Tibial nerve (tissue), 4 donors: ENCODE data around the gene RABGGTB. TPM values are rescaled to one million over a fixed set of nuclear protein-coding genes. Genes with fewer than 3 reads are reported as not detected.

Experiments used
- DNase-seq, 2 donors: peaks; one replicate each; pipeline ENCODE4 v3.0.0-alpha.2; 2019; ENCODE audit warnings: low spot score in 2 of 2
- H3K27ac ChIP-seq, 4 donors: fragments of 200-600 bp; sonication (generic) in 3 of 4; one replicate each; pipeline ENCODE4 v1.5.1; 2017 to 2019; ENCODE audit warnings: mild to moderate bottlenecking in 1 of 4
- H3K27me3 ChIP-seq, 2 donors: fragments of 200-600 bp; sonication (generic) in 1 of 2; one replicate each; pipeline versions ENCODE4 v1.5.1 to v1.6.0; 2017 to 2019
- H3K36me3 ChIP-seq, 3 donors: fragments of 200-600 bp; sonication (generic); one replicate each; pipeline ENCODE4 v1.5.1; 2018 to 2019
- H3K4me1 ChIP-seq, 4 donors: fragments of 200-600 bp; sonication (generic) in 3 of 4; one replicate each; pipeline ENCODE4 v1.5.1; 2017 to 2019
- H3K4me3 ChIP-seq, 4 donors: fragments of 200-600 bp; sonication (generic) in 3 of 4; one replicate each; pipeline ENCODE4 v1.5.1; 2017 to 2019; ENCODE audit warnings: mild to moderate bottlenecking in 1 of 4, moderate library complexity in 1 of 4
- H3K9me3 ChIP-seq, 4 donors: fragments of 200-600 bp; sonication (generic) in 3 of 4; one replicate each; pipeline ENCODE4 v1.5.1; 2017 to 2019
- CTCF ChIP-seq, 5 experiments: fragments of 200-600 bp in 3 of 5; fragments of 450-650 bp in 2 of 5; sonication (generic) in 3 of 5; IDR thresholded peaks; one replicate each; pipeline ENCODE4 v1.5.1; 2016 to 2019; ENCODE audit warnings: antibody characterized with exemption in 5 of 5, mild to moderate bottlenecking in 3 of 5, moderate library complexity in 2 of 5
- EP300 ChIP-seq, 2 donors: sonication (generic); formaldehyde crosslinking; IDR thresholded peaks; one replicate each; pipeline ENCODE4 v1.6.1; 2017; ENCODE audit warnings: antibody characterized with exemption in 2 of 2, mild to moderate bottlenecking in 1 of 2
- POLR2A ChIP-seq, 2 donors: fragments of 450-650 bp; IDR thresholded peaks; one replicate each; pipeline ENCODE4 v1.6.1; 2017; ENCODE audit warnings: antibody characterized with exemption in 2 of 2, mild to moderate bottlenecking in 2 of 2, moderate library complexity in 2 of 2
- WGBS, 2 donors: methylation state at CpG; one replicate each; pipeline ENCODE4 v1.1.5; 2018; 5-methylcytosine and 5-hydroxymethylcytosine counted together
- small RNA-seq: library from RNA; depleted of rRNA; stranded (forward); fragments of <200 nt; gene quantifications from one replicate; pipeline ENCODE3, GENCODE V24; 2016
- total RNA-seq, 4 donors: library from RNA; depleted of rRNA; stranded (reverse); fragments of >200 nt; gene quantifications; one replicate each; pipeline ENCODE4 v1.1.0, GENCODE V29; 2016

RABGGTB gene
- total RNA-seq, 4 donors from 2014 or later = 42.2 to 56.3 (median 50.9) TPM

- H3K9me3 ChIP-seq = peaks cover 0 to 23% (median 0%) of the 10 kb centered on the region in 4 donors
- H3K4me1 ChIP-seq = no peaks in the 10 kb centered on the region
- TF ChIP-seq EP300 (IDR thresholded peaks at IDR 0.05) (no peak), POLR2A (IDR thresholded peaks at IDR 0.05) (no peak), CTCF (IDR thresholded peaks at IDR 0.05) (no peak)
- no peak for DNase-seq
- H3K27ac ChIP-seq = no peak overlapping the region
- peaks cover 0 to 4% (median 0%) of the 10 kb centered on the region in 3 donors for H3K36me3 ChIP-seq
- H3K27me3 ChIP-seq = no peaks in the 10 kb centered on the region
- WGBS, 2 donors = 46 to 63% methylated on average over 2 of the region's 2 CpGs
- H3K4me3 ChIP-seq = no peak overlapping the region
These were observed 50.6 kb downstream of the RABGGTB start for GRCh38 chr1:75836528-75837100.

GRCh38 chr1:75838079-75838478 lies 52.0 kb downstream of the RABGGTB start:
- TF ChIP-seq POLR2A (IDR thresholded peaks at IDR 0.05) (no peak), EP300 (IDR thresholded peaks at IDR 0.05) (no peak), CTCF (IDR thresholded peaks at IDR 0.05) (no peak)
- WGBS, 2 donors = 65 to 66% methylated on average over 2 of the region's 2 CpGs
- peaks cover 0 to 13% (median 0%) of the 10 kb centered on the region in 4 donors for H3K9me3 ChIP-seq

GRCh38 chr1:75841421-75841820 lies 55.4 kb downstream of the RABGGTB start:
- DNase-seq = no peak
- no peaks in the 10 kb centered on the region for H3K4me1 ChIP-seq
- H3K4me3 ChIP-seq = no peak overlapping the region
- H3K36me3 ChIP-seq = peaks cover 0 to 4% (median 0%) of the 10 kb centered on the region in 3 donors
- TF ChIP-seq CTCF (IDR thresholded peaks at IDR 0.05) = no peak
- TF ChIP-seq EP300 (IDR thresholded peaks at IDR 0.05) = no peak
- no peak for TF ChIP-seq POLR2A (IDR thresholded peaks at IDR 0.05)
- H3K9me3 ChIP-seq = no peaks in the 10 kb centered on the region
- no peak overlapping the region for H3K27ac ChIP-seq
- no peaks in the 10 kb centered on the region for H3K27me3 ChIP-seq

More at GRCh38 chr1:75838079-75838478, 52.0 kb downstream of the RABGGTB start:
- no peaks in the 10 kb centered on the region for H3K27me3 ChIP-seq
- peaks cover 0 to 4% (median 0%) of the 10 kb centered on the region in 3 donors for H3K36me3 ChIP-seq
- no peak for DNase-seq
- H3K4me1 ChIP-seq = no peaks in the 10 kb centered on the region
- no peak overlapping the region for H3K4me3 ChIP-seq
- no peak overlapping the region for H3K27ac ChIP-seq

Small RNA genes within 50 kb of the gene (small RNA-seq; reads per million reads assigned to genes)
- gene SNORD45A (not detected), gene SNORD45B (not detected), gene SNORD45C (not detected)

Other genes with a start within 250 kb of the RABGGTB start
- gene SLC44A5, start 175.1 kb upstream of the RABGGTB start, total RNA-seq = under 1 TPM in 1 of 4 donors, not detected in 3; 0.21 TPM
- gene ACADM, start 61.5 kb upstream of the RABGGTB start, total RNA-seq = 10 to 100 TPM; 22.9 to 51.1 (median 41.2) TPM
- gene MSH4, start 10.6 kb downstream of the RABGGTB start, total RNA-seq = 1 to 10 TPM in 1 of 4 donors, under 1 TPM in 3; 0.44 to 2.7 (median 0.79) TPM
- not detected for gene ASB17, start 146.1 kb downstream of the RABGGTB start, total RNA-seq